Stimulated activated effector memory CD8-positive, alpha-beta T cell treated with anti-CD3 and anti-CD28 coated beads, Interleukin-12 subunit alpha, Interleukin-12 subunit beta, amount 100 ng/mL, for 72 hours (primary cell): ENCODE data around the gene RSPH1.

Experiments used
- ATAC-seq: fragments of 150-1000 bp; cut with Tn5 transposase; 2 replicates; pipeline ENCODE4 v1.10.0; 2021
- DNase-seq, 2 donors: peaks; one replicate each; pipeline ENCODE4 v3.0.0; 2021 to 2022; ENCODE audit warnings: low spot score in 2 of 2
- H3K27ac Mint-ChIP-seq: one replicate; pipeline ENCODE4 v1.8.0; 2022; ENCODE audit warnings: mild to moderate bottlenecking, mixed read lengths
- H3K36me3 Mint-ChIP-seq: one replicate; pipeline ENCODE4 v1.8.0; 2022; ENCODE audit warnings: mild to moderate bottlenecking, mixed read lengths
- H3K4me1 Mint-ChIP-seq: one replicate; pipeline ENCODE4 v1.8.0; 2022; ENCODE audit warnings: mixed read lengths
- H3K4me3 Mint-ChIP-seq: one replicate; pipeline ENCODE4 v1.8.0; 2022; ENCODE audit warnings: mild to moderate bottlenecking, mixed read lengths
- H3K9me3 Mint-ChIP-seq: one replicate; pipeline ENCODE4 v1.8.0; 2022; ENCODE audit warnings: mixed read lengths

The RSPH1 gene

DNA sequence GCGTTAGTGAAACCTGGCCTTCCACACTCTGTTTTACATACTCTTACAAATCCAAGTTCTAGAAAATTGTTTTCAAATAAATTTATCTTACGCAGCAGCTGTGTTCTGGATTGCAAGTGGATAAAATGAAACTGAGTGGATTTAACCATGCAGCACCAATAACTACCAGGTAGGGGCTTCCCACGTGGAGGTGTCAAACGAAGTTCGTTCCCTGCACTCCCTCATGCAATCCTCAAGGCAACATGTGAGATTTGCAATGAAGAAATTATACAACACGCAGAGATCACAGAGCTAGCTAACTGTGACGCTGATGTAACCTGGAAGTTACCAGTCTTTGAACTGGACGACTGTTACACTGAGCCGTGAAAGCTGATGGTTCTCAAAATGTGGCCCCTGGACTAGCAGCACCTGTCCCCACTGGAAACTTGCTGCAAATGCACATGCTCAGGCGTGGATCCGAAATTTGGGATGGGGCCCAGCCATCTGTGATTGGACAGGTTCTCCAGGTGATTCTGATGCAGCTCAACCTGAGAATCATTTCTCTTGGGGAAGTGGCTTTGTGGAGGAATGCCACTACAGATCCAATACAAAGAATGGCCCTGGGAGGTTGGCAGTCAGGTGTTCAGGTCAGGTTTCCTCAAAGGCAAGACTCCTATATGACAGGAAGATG, 36.3 kb downstream of the RSPH1 start:
- H3K36me3 Mint-ChIP-seq: no peaks in the 10 kb centered on the region
- no peak for ATAC-seq
- peaks cover 48% of the 10 kb centered on the region for H3K4me1 Mint-ChIP-seq
- H3K27ac Mint-ChIP-seq: no peak overlapping the region
- H3K9me3 Mint-ChIP-seq: no peaks in the 10 kb centered on the region
- DNase-seq: no peak
- H3K4me3 Mint-ChIP-seq: no peak overlapping the region

DNA sequence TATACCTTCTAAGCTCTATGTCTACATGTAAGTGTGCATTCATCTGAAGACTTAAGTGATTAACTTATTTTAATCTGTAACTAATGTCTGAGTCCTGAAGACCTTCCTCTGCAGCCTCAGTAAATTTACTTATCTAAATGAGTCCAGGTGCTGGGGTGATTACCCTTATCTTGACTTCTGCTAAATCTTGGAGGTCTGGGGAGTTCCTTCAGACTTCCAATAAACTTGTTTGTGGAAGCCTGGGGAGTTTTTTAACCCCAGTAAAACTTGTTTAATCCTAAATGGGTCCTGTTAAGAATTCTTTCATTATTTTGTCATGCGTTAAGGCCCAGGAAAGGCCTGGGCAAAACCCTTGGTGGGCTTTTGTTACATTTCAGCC, 37.0 kb downstream of the RSPH1 start:
- Mint-ChIP-seq H3K9me3 (no peaks in the 10 kb centered on the region), H3K27ac (no peak overlapping the region), H3K36me3 (no peaks in the 10 kb centered on the region), H3K4me1 (peaks cover 42% of the 10 kb centered on the region), H3K4me3 (no peak overlapping the region)
- ATAC-seq (no peak), DNase-seq (no peak)

DNA sequence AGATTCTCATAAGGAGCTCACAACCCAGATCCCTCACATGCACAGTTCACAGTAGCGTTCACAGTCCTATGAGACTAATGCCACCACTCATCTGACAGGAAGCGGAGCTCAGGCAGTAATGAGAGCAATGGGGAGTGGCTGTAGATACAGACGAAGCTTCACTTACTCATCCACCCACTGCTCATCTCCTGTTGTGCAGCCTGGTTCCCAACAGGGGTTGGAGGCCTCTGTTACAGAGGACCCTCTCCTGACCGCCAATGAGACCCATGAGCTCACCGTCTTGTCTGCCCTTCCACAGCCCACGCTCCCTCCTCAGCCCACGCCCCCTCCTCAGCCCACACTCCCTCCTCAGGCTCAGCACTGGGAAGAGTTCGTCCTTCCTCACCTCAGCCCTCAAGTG, 39.6 kb downstream of the RSPH1 start:
- ATAC-seq: peak; percentile 99
- Mint-ChIP-seq H3K4me3 (no peak overlapping the region), H3K27ac (no peak overlapping the region), H3K9me3 (no peaks in the 10 kb centered on the region), H3K36me3 (no peaks in the 10 kb centered on the region), H3K4me1 (peaks cover 28% of the 10 kb centered on the region)
- no peak for DNase-seq

GRCh38 chr21:42455754-42456440, 40.1 kb downstream of the RSPH1 start:
- no peak for ATAC-seq
- peaks cover 23% of the 10 kb centered on the region for H3K4me1 Mint-ChIP-seq
- DNase-seq: no peak
- no peak overlapping the region for H3K27ac Mint-ChIP-seq
- H3K36me3 Mint-ChIP-seq: no peaks in the 10 kb centered on the region
- H3K9me3 Mint-ChIP-seq: no peaks in the 10 kb centered on the region
- no peak overlapping the region for H3K4me3 Mint-ChIP-seq

DNA sequence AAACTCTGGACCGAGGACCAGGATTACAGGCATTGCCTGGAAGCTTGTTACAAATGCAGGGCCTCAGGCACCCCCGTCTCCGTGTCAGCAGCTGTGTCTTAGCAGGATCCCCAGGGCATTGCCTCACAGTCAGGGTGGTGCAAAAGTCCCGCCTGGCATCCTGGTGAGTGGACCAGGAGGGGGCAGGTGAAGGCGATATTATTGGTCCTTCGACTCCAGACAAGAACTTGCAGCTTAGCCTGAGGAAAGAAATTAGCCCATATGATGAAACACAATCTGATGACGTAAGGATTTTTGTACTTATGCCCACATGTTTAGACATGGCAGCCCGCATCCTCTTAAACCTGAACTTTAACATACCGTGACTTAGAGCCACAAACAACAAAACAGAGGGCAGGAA, 40.8 kb downstream of the RSPH1 start:
- Mint-ChIP-seq H3K4me3 (no peak overlapping the region), H3K9me3 (no peaks in the 10 kb centered on the region), H3K36me3 (peaks cover 2% of the 10 kb centered on the region), H3K27ac (no peak overlapping the region), H3K4me1 (peaks cover 25% of the 10 kb centered on the region)
- ATAC-seq (no peak), DNase-seq (no peak)

DNA sequence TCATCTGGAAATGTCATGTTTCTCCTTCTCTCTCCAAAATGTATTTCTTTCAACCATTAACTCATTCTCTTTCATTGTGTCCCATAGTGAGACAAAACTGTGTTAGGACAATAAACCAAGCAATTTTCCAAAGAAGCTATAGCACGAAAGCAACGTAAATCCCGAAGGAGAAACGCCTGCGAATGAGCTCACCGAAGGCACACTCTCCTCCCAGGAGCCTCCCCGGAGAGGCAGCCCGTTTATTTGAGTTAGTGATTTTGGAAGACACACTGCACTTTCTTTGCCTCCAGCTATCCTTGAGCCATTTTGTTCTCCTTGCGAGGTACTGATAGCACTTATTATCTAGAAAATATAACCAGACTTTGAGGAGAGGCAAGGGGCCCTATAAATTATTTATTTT, 41.2 kb downstream of the RSPH1 start:
- peaks cover 28% of the 10 kb centered on the region for H3K4me1 Mint-ChIP-seq
- peaks cover 5% of the 10 kb centered on the region for H3K36me3 Mint-ChIP-seq
- H3K27ac Mint-ChIP-seq: no peak overlapping the region
- H3K9me3 Mint-ChIP-seq: no peaks in the 10 kb centered on the region
- no peak overlapping the region for H3K4me3 Mint-ChIP-seq
- ATAC-seq (no peak), DNase-seq (no peak)

DNA sequence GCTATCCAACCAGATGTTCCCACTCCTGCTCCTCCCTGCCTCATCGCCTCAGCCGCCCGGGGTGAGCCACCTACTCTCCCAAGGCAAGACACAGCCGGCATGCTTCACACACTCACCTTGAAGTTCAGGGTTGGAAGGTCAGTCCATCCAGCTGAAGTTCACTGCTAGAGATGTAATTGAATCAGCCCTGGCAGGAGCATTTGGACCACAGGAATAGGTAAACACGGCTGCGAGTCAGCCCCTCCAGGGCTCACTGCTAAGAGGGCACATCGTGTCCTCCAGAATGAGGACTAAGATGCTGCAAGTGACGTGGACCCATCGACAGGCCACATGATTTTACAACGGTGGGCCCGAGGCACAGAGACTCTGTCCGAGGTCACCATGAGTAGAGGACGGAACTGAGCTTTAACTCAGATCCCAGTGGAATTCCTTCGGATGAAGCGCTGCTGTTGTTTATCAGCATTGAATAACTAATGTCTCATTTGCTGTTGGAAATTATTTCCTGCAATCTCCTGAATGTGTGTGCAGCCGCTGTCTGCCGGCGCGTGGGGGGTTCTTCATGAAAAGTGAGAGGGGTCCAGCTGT, 41.9 kb downstream of the RSPH1 start:
- DNase-seq: no peak
- Mint-ChIP-seq H3K4me1 (peaks cover 35% of the 10 kb centered on the region), H3K27ac (no peak overlapping the region), H3K36me3 (peaks cover 5% of the 10 kb centered on the region), H3K9me3 (no peaks in the 10 kb centered on the region), H3K4me3 (no peak overlapping the region)
- ATAC-seq: no peak

GRCh38 chr21:42453224-42453985, 42.6 kb downstream of the RSPH1 start:
- peaks cover 42% of the 10 kb centered on the region for H3K4me1 Mint-ChIP-seq
- H3K36me3 Mint-ChIP-seq: peaks cover 5% of the 10 kb centered on the region
- ATAC-seq (no peak), DNase-seq (no peak)
- H3K27ac Mint-ChIP-seq: no peak overlapping the region
- H3K4me3 Mint-ChIP-seq: no peak overlapping the region
- no peaks in the 10 kb centered on the region for H3K9me3 Mint-ChIP-seq

- Mint-ChIP-seq H3K36me3 (peaks cover 5% of the 10 kb centered on the region), H3K27ac (no peak overlapping the region), H3K4me3 (no peak overlapping the region), H3K9me3 (no peaks in the 10 kb centered on the region), H3K4me1 (peaks cover 49% of the 10 kb centered on the region)
- DNase-seq (no peak), ATAC-seq (no peak)
Measured at GRCh38 chr21:42452401-42453223, 43.4 kb downstream of the RSPH1 start.

DNA sequence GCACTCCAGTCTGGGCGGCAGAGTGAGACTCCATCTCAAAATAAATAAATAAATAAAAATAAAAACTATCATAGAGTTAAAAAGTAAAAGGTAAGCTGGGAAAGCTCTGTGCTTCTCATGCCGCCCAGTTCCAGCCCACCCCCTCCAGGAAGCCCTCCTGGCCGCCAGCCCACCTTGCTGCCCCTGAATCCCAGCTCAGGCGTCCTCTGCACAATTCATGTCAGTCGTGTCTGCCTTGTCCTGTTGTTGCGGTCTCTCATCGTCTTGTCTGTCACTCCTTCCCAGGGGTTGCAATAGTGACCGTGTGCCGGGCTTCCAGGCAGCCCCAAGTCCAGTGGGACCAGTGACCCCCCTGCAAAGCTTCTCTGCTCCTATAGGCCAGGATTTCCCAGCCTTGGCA, 44.1 kb downstream of the RSPH1 start:
- peaks cover 49% of the 10 kb centered on the region for H3K4me1 Mint-ChIP-seq
- no peak overlapping the region for H3K4me3 Mint-ChIP-seq
- H3K9me3 Mint-ChIP-seq: no peaks in the 10 kb centered on the region
- DNase-seq (no peak), ATAC-seq (no peak)
- H3K36me3 Mint-ChIP-seq: peaks cover 11% of the 10 kb centered on the region
- H3K27ac Mint-ChIP-seq: no peak overlapping the region

DNA sequence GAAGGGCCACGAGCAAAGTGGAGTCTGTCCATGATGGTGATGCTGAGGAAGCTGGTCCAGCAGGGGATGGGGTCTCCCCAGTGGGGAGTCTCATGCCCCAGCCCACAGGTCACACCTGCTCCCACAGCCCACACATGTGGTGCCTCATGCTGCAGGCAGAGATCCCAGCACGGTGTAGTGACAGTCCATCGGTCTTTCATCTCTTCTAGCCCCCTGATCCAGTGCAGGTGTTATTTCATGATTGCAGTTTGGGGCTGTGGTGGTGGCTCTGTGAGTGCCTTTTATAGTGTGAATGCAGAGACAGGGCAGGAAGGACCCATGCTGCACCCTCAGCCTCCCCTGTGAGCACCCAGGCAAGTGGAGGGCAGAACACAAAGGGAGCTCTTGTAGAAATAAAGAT, 47.3 kb downstream of the RSPH1 start:
- Mint-ChIP-seq H3K9me3 (no peaks in the 10 kb centered on the region), H3K4me1 (peaks cover 52% of the 10 kb centered on the region), H3K4me3 (no peak overlapping the region), H3K27ac (peak overlapping the region; percentile 74), H3K36me3 (peaks cover 37% of the 10 kb centered on the region)
- DNase-seq (no peak), ATAC-seq (no peak)

DNA sequence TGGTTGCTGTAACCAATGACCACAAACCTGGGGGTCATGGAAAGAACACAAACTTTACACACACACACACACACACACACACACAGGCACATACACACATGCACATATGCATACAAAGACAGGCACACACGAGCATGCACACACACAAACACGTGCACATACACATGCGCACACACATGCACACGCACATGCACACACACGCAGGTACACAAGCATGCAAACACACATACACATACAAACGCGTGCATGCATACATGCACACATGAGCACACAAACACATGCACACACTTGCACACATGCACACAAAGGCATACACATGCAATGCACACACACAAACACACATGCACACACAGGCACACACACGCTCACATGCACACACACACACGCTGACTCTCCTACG, 48.3 kb downstream of the RSPH1 start:
- ATAC-seq: no peak
- H3K4me3 Mint-ChIP-seq: no peak overlapping the region
- H3K36me3 Mint-ChIP-seq: peaks cover 47% of the 10 kb centered on the region
- H3K9me3 Mint-ChIP-seq: no peaks in the 10 kb centered on the region
- DNase-seq: no peak
- H3K4me1 Mint-ChIP-seq: peaks cover 56% of the 10 kb centered on the region
- H3K27ac Mint-ChIP-seq: peak overlapping the region; percentile 74

- H3K27ac Mint-ChIP-seq: no peak overlapping the region
- no peak overlapping the region for H3K4me3 Mint-ChIP-seq
- peaks cover 52% of the 10 kb centered on the region for H3K36me3 Mint-ChIP-seq
- no peak for DNase-seq
- peaks cover 62% of the 10 kb centered on the region for H3K4me1 Mint-ChIP-seq
- ATAC-seq: no peak
- no peaks in the 10 kb centered on the region for H3K9me3 Mint-ChIP-seq
Measured at GRCh38 chr21:42447182-42447581, 48.8 kb downstream of the RSPH1 start.

- peaks cover 66% of the 10 kb centered on the region for H3K4me1 Mint-ChIP-seq
- ATAC-seq (peak; percentile 57), DNase-seq (no peak)
- peak overlapping the region; percentile 73 for H3K27ac Mint-ChIP-seq
- H3K36me3 Mint-ChIP-seq: peaks cover 56% of the 10 kb centered on the region
- H3K9me3 Mint-ChIP-seq: no peaks in the 10 kb centered on the region
- H3K4me3 Mint-ChIP-seq: no peak overlapping the region
Measured at GRCh38 chr21:42446531-42446930, 49.5 kb downstream of the RSPH1 start.

GRCh38 chr21:42445311-42445710, 50.7 kb downstream of the RSPH1 start:
- peak overlapping the region; percentile 73 for H3K27ac Mint-ChIP-seq
- no peak overlapping the region for H3K4me3 Mint-ChIP-seq
- no peak for ATAC-seq
- H3K9me3 Mint-ChIP-seq: no peaks in the 10 kb centered on the region
- peaks cover 72% of the 10 kb centered on the region for H3K4me1 Mint-ChIP-seq
- H3K36me3 Mint-ChIP-seq: peaks cover 66% of the 10 kb centered on the region
- DNase-seq: no peak
